Suprapubic skin (tissue), 4 donors: ENCODE results near the gene TMEM31.

Experiments used
- CTCF ChIP-seq, 2 donors: fragments of 200-600 bp in 1 of 2; fragments of 450-650 bp in 1 of 2; sonication (generic) in 1 of 2; IDR thresholded peaks; one replicate each; pipeline ENCODE4 v1.5.1; 2016 to 2019; ENCODE audit warnings: antibody characterized with exemption in 2 of 2, mild to moderate bottlenecking in 1 of 2, moderate library complexity in 1 of 2
- EP300 ChIP-seq: sonication (generic); formaldehyde crosslinking; IDR thresholded peaks from one replicate; pipeline ENCODE4 v1.6.1; 2017; ENCODE audit warnings: antibody characterized with exemption
- POLR2A ChIP-seq, 2 donors: fragments of 450-650 bp; IDR thresholded peaks; one replicate each; pipeline ENCODE4 v1.6.1; 2017; ENCODE audit warnings: antibody characterized with exemption in 2 of 2, mild to moderate bottlenecking in 2 of 2, moderate library complexity in 2 of 2
- POLR2AphosphoS5 ChIP-seq, 3 donors: sonication (generic); formaldehyde crosslinking; IDR thresholded peaks; one replicate each; pipeline ENCODE4 v1.6.1; 2017; ENCODE audit warnings: antibody characterized with exemption in 3 of 3

- TF ChIP-seq CTCF (IDR thresholded peaks at IDR 0.05), result no peak
- TF ChIP-seq EP300, result no peak
- TF ChIP-seq POLR2A (IDR thresholded peaks at IDR 0.05), result no peak
- no peak for TF ChIP-seq POLR2AphosphoS5 (IDR thresholded peaks at IDR 0.05)
Measured at GRCh38 chrX:103716962-103717361, 6.3 kb downstream of the TMEM31 start.
